PFSK-1 (cell line): ENCODE results near the gene TYK2.

Experiments used
- FOXP2 ChIP-seq: optimal IDR thresholded peaks from 2 replicates; pipeline ENCODE3; 2011; ENCODE audit warnings: borderline replicate concordance, control low read depth, inconsistent platforms; ENCODE audit not compliant: insufficient read depth; ENCODE audit errors: extremely low read length, extremely low read depth
- POLR2AphosphoS5 ChIP-seq: IDR thresholded peaks from 2 replicates; pipeline ENCODE4 v1.6.1; 2012; ENCODE audit warnings: low read depth, mild to moderate bottlenecking, control low read depth, low read length, moderate library complexity
- SIN3A ChIP-seq: IDR thresholded peaks from 2 replicates; pipeline ENCODE4 v1.6.1; 2012; ENCODE audit warnings: mild to moderate bottlenecking, low read length, moderate library complexity, borderline replicate concordance; ENCODE audit not compliant: insufficient read depth
- TAF1 ChIP-seq: IDR thresholded peaks from 2 replicates; pipeline ENCODE4 v1.6.1; 2012; ENCODE audit warnings: low read length, control low read depth, borderline replicate concordance; ENCODE audit not compliant: insufficient read depth
- TF ChIP-seq, protein P1 (sequence below), 2 experiments: IDR thresholded peaks; 2 replicates each; pipeline versions ENCODE4 v1.6.1 to v1.8.0; 2011 to 2012; ENCODE audit warnings: low read depth in 2 of 2, low read length in 2 of 2, control low read depth in 1 of 2, inconsistent platforms in 1 of 2, mild to moderate bottlenecking in 1 of 2, moderate library complexity in 1 of 2; ENCODE audit not compliant: insufficient read depth in 1 of 2

The TYK2 gene

DNA sequence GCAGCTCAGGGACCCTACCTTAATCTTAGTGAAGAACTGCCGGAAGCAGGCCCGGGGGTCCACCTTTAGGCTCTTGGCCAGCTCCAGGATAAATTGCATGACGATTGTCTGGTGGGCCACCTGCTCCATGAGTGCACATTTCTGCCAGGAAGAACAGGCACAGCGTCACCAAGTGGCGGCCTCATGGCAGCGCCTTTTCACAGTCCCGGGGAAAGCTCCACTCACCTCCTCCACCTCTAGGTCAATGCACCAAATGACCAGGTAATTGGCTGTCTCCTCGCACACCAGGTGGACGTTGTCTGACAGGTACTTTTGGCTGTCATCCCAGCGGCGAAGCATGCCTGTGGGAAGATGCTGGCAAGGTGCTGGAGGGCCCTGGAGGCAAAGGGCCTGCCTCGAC lies 14.6 kb upstream of the TYK2 start:
- no peak for TF ChIP-seq POLR2AphosphoS5
- TF ChIP-seq FOXP2, result no peak
- no peak for TF ChIP-seq SIN3A
- no peak for TF ChIP-seq TAF1

GRCh38 chr19:10393137-10393536 lies 12.8 kb upstream of the TYK2 start:
- no peak for TF ChIP-seq SIN3A
- TF ChIP-seq, protein P1, sequence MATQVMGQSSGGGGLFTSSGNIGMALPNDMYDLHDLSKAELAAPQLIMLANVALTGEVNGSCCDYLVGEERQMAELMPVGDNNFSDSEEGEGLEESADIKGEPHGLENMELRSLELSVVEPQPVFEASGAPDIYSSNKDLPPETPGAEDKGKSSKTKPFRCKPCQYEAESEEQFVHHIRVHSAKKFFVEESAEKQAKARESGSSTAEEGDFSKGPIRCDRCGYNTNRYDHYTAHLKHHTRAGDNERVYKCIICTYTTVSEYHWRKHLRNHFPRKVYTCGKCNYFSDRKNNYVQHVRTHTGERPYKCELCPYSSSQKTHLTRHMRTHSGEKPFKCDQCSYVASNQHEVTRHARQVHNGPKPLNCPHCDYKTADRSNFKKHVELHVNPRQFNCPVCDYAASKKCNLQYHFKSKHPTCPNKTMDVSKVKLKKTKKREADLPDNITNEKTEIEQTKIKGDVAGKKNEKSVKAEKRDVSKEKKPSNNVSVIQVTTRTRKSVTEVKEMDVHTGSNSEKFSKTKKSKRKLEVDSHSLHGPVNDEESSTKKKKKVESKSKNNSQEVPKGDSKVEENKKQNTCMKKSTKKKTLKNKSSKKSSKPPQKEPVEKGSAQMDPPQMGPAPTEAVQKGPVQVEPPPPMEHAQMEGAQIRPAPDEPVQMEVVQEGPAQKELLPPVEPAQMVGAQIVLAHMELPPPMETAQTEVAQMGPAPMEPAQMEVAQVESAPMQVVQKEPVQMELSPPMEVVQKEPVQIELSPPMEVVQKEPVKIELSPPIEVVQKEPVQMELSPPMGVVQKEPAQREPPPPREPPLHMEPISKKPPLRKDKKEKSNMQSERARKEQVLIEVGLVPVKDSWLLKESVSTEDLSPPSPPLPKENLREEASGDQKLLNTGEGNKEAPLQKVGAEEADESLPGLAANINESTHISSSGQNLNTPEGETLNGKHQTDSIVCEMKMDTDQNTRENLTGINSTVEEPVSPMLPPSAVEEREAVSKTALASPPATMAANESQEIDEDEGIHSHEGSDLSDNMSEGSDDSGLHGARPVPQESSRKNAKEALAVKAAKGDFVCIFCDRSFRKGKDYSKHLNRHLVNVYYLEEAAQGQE (IDR thresholded peaks at IDR 0.05; ENCODE audit: insufficient read depth in 1 of 2, low read depth in 2 of 2, low read length in 2 of 2), result no peak
- TF ChIP-seq POLR2AphosphoS5, result no peak
- TF ChIP-seq FOXP2, result no peak
- no peak for TF ChIP-seq TAF1

GRCh38 chr19:10392120-10392519 lies 11.7 kb upstream of the TYK2 start:
- TF ChIP-seq SIN3A (no peak), TAF1 (no peak), POLR2AphosphoS5 (no peak), FOXP2 (no peak)
- TF ChIP-seq, protein P1 (IDR thresholded peaks at IDR 0.05; ENCODE audit: insufficient read depth in 1 of 2, low read depth in 2 of 2, low read length in 2 of 2), result no peak

DNA sequence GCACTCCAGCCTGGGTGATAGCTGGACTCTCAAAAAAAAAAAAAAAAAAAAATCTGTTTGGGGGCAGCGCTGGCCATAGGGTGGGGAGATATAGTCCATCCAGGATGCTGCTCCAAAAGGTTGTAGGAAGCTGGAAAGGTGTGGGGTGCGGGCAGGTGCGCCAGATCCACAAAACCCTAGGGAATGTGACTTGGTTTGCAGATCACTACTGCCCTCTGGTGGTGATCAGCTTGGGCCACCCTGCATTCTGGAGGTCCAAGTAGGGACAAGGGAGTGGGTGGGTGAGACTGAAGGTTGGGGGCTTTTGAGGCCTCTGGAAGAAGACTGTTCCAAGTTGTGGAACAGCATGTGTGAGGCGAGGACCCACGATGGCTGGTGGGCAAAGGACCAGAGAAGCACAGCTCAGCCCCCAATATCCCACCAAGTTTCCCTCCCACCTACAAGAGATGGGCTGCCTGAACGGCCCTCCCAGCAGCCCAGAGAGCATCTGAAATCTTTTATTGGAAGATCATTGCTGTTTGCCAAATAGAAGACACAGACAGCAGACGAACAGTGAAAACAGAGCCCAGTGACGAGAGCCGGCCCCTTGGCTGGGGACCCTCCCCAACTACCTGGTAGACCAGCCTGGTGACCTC lies 10.4 kb upstream of the TYK2 start:
- TF ChIP-seq SIN3A (no peak), POLR2AphosphoS5 (no peak), TAF1 (no peak)

- TF ChIP-seq POLR2AphosphoS5, result peak; percentile 62
- no peak for TF ChIP-seq FOXP2
Observed at GRCh38 chr19:10389863-10390262, 9.5 kb upstream of the TYK2 start.

- TF ChIP-seq TAF1, result no peak
- peak; percentile 50 for TF ChIP-seq POLR2AphosphoS5
- TF ChIP-seq, protein P1 (IDR thresholded peaks at IDR 0.05; ENCODE audit: insufficient read depth in 1 of 2, low read depth in 2 of 2, low read length in 2 of 2), result no peak
- no peak for TF ChIP-seq SIN3A
- TF ChIP-seq FOXP2, result no peak
Observed at GRCh38 chr19:10388957-10389356, 8.6 kb upstream of the TYK2 start.

DNA sequence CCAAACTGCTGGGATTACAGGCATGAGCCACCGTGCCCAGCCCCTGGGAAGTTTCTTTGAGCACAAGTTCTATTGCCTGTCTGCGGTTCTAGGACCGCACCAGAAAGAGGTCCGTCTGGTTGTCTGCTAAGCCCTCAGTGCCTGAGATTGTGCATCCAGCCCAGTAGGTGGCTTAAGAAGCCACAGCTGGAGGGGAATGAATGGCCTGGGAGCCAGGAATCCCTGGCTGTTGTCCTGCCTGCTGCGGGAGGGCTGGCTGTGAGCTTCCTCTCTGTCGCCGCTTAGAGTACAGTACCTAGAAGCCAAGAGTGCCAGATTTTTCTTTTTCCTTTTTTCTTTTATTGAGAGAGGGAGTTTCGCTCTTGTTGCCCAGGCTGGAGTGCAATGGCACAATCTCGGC lies 4.2 kb upstream of the TYK2 start:
- TF ChIP-seq, protein P1 (IDR thresholded peaks at IDR 0.05; ENCODE audit: insufficient read depth in 1 of 2, low read depth in 2 of 2, low read length in 2 of 2), result no peak
- no peak for TF ChIP-seq TAF1
- no peak for TF ChIP-seq POLR2AphosphoS5
- no peak for TF ChIP-seq FOXP2
- TF ChIP-seq SIN3A, result no peak
